Measurements from ENCODE around the gene CPN1.
"Not testable (repeated sequence)": the region's sequence is repeated elsewhere in the genome, so short reads cannot be mapped to it uniquely, and the experiment has no call there.

The CPN1 gene

DNA sequence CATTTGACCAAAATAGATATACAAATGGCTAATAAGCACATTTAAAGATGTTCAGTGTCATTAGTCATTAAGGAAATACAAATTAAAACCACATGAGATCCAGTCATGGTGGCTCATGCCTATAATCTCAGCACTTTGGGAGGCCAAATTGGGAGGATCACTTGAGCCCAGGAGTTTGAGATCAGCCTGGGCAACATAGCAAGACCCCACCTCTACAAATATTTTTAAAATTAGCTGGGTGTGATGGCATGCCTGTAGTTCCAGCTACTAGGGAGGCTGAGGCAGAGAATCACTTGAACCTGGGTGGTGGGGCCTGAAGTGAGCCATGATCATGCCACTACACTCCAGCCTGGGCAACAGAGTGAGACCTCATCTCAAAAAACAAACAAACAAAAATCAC lies 607 bp upstream of the CPN1 start:
- DNase-seq (ENCODE audit: low read depth in 2 of 3, low spot score in 2 of 3), result not testable (repeated sequence)

DNA sequence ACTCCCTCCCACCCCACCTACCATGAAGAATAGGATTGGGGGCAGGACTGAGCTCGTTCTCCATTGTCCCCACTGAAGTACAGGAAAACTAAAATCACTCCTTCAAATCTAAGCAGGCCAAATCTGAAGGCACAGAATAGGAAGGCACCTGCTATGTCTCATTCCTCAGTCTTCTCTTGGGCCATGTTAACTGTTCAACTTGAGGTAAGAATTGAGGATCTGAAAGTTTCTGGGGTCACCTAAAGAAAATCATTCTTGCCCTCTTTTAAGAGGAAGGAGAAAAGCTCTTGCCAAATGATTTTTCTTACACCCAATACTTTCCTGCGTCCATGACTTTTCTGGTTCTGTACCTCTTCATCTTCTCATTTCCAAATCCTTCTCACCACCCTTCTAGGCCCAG lies 4.9 kb downstream of the CPN1 start:
- no peak for DNase-seq (ENCODE audit: low read depth in 2 of 3, low spot score in 2 of 3)

GRCh38 chr10:100075426-100076220 lies 6.0 kb downstream of the CPN1 start:
- no peak for DNase-seq (ENCODE audit: low read depth in 2 of 3, low spot score in 2 of 3)

DNA sequence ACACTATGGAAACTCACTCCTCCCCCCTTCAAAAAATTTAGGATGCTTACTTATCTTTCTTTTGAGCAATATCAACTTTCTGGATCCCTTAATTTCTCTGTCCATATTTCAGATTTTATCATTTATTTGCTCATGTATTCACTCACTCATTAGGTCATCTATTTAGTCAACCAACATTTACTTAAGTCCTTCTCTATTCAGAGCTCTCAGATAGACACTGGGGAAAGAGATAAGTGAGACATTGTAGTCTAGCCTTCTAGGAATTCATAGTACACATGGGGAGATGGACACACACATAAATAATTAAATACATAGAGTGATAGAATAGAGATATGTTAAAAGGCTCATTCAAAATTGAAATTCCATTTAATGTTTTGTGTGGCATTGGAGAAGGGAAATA lies 9.2 kb downstream of the CPN1 start:
- no peak for DNase-seq (ENCODE audit: low read depth in 2 of 3, low spot score in 2 of 3)

DNA sequence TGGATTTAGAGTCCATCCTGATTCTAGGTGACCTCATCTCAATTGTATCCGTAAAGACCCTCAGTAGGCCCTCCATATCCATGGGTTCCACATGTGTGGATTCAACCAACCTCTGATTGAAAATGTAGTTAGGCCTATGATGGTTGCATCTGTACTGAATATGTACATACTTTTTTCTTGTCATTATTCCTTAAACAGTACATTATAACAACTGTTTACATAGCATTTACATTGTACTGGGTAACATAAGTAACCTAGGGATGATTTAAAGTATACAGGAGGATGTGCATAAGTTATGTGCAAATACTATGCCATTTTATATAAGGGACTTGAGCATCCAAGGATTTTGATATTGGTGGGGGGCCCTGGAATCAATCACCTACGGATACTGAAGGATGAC lies 10.1 kb downstream of the CPN1 start:
- DNase-seq (ENCODE audit: low read depth in 2 of 3, low spot score in 2 of 3), result no peak

- DNase-seq (ENCODE audit: low read depth in 2 of 3, low spot score in 2 of 3), result no peak
Measured at GRCh38 chr10:100067466-100067865, 14.2 kb downstream of the CPN1 start.

DNA sequence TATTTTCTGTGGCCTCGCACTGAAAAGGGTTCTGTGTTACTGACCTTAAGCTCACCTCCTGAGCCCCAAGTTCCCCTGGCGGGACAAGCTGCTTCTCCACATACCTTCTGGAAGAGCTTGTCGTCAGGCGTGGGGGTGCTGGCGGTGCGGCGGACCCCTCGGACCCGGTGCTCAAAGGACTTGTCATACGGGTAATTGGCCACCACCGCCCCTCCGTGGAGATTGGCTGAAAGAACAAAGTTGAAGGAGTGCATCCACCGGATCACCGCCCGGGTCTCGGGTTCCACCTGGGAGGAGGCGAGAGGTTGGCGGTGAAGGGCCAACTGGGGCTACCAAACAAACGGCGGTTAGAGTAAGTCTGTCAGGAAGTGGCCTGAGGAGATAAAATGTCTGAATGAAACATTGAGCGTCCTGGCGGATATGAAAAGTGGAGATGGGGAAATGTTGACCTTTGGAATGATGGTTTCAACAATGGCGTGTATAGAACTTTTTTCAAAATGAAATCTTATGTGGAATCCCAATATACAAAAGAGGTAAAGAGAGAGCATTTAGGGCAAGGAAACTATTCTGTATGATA lies 16.5 kb downstream of the CPN1 start:
- DNase-seq (ENCODE audit: low read depth in 2 of 3, low spot score in 2 of 3), result no peak

DNA sequence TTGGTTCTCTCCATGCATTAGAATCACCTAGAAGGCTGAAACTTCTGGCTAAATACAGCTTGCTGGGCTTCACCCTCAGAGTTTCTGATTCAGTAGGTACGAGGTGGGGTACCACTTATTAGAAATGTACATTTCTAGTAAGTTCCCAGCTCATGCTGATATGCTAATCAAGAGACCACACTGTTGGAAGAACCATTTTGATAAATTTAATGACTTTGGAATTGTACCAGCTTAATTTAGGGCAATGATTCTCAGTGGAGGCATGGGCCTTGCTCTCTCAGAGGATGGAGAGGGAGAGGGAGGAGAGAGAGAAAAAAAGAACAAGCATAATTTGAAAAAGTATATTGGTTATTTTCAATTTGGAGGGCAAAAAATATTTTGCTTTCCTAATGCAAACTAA lies 20.3 kb downstream of the CPN1 start:
- DNase-seq (ENCODE audit: low read depth in 2 of 3, low spot score in 2 of 3), result no peak

DNA sequence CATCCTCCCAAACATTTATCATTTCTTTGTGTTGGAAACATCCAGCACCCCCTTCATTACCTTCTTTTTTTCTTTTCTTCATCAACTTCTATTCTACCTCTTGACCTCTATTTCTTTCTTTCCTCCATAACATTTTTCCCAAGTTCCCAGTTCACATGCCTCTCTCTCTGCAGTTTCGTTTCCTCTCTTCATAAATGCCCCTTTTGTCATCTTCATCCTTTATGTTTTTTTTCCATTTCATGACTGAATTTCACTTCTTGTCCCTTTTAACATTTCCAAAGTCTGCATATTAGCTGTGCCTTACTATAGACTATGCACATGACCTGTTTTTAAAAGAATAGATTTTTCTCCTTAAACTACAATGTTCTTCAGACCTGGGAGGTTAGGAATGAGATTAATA lies 23.7 kb downstream of the CPN1 start:
- no peak for DNase-seq (ENCODE audit: low read depth in 2 of 3, low spot score in 2 of 3)

DNA sequence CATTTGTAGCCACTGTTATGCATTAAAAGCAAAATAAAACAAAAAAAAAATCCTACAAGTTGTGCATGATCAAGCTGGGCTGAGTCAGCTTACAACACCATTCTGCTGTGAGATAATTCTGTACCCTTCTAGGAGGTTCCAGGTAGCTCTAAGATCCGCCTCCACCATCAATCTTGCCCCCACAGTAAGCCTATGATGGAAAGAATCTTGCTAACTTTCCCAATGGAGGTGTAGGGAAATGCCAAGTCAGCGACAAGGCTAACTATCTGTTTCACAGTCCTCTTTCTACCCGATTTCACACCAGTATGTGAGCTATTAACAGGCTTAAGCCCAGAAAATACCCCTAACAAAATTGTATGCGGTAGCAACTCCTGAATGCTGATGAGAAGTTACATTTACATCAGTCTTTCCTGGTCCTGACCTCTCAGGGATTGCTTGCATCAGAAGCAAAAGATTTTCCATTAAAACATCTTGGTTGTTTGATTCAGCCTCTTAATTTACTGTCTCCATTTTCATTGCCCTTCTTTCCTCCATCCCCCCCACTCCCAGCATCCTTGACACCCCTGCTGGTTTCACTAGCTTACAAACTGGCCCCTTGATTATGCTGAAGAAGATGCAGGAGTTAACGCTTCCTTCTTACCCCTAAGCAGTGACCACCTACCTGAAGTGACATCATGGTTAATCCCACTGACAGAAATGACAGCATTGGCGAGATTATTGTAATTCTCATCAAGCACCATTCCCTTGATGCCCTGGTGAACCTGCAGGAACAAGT lies 27.8 kb downstream of the CPN1 start:
- no peak for DNase-seq (ENCODE audit: low read depth in 2 of 3, low spot score in 2 of 3)

GRCh38 chr10:100046021-100046486 lies 35.6 kb downstream of the CPN1 start:
- peak; percentile 46 to 92 (median 83) for DNase-seq (ENCODE audit: low read depth in 2 of 3, low spot score in 2 of 3)

GRCh38 chr10:100045592-100045991 lies 36.1 kb downstream of the CPN1 start:
- DNase-seq (ENCODE audit: low read depth in 2 of 3, low spot score in 2 of 3), result no peak

DNA sequence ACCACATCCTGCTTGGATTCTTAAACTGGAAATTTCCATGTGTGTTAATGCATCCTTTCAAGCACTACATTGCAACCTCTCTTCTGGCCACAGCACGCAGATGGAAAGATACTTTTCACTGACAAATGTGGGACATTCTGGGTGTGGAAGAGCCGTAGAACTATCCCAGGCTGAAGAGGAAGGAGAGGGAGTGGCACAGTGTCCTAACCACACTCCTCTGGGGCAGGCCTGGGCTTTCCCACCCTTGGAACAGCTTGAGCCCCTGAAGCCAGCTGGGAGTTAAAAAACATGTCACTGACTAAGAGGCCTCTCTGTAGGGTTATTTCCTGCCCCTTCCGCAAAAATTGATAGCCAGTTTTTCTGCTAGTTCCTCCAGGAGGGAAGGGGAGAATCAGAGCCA lies 37.9 kb downstream of the CPN1 start:
- no peak for DNase-seq (ENCODE audit: low read depth in 2 of 3, low spot score in 2 of 3)

DNA sequence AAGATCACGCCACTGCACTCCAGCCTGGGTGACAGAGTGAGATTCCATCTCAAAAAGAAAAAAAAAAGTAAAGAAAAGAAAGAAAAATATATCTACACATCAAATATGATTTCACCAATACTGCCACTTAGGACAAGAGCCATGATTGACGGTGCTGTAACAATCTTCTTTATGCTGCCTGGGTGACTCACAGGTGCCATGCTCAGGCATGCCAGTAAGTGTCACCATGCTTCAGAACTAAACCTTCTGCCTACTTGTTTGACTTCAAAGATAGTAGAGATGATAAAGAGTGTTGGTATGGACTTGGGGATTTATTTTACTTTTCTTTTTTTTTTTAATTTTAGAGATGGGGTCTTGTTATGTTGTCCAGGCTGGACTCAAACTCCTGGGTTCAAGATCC lies 38.3 kb downstream of the CPN1 start:
- no peak for DNase-seq (ENCODE audit: low read depth in 2 of 3, low spot score in 2 of 3)

GRCh38 chr10:100041306-100042002 lies 40.2 kb downstream of the CPN1 start:
- DNase-seq (ENCODE audit: low read depth in 2 of 3, low spot score in 2 of 3), result no peak

- no peak for DNase-seq (ENCODE audit: low read depth in 2 of 3, low spot score in 2 of 3)
Measured at GRCh38 chr10:100038561-100039071, 43.1 kb downstream of the CPN1 start.

- DNase-seq (ENCODE audit: low read depth in 2 of 3, low spot score in 2 of 3), result no peak
Measured at GRCh38 chr10:100037758-100038315, 43.8 kb downstream of the CPN1 start.

DNA sequence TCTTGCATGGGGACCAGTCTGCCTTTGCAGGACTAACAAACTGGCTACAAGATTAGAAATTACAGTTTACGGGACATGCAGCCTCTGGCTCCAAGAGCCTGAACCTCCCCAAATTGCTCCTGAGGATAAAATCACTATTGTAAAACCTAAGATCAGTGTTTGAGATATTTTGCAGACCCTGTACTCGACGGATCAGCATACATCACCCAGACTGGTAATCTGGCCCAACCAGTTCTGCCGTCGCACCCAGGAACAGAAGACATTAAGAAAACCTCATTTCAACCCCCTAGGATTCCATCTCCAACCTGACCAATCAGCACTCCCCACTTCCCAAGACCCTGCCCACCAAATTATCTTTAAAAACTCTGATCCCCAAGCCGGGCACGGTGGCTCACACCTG lies 44.8 kb downstream of the CPN1 start:
- DNase-seq (ENCODE audit: low read depth in 2 of 3, low spot score in 2 of 3), result no peak

GRCh38 chr10:100033766-100034418 lies 47.8 kb downstream of the CPN1 start:
- DNase-seq (ENCODE audit: low read depth in 2 of 3, low spot score in 2 of 3), result no peak

- DNase-seq (ENCODE audit: low read depth in 2 of 3, low spot score in 2 of 3), result no peak
Measured at GRCh38 chr10:100027416-100027815, 54.3 kb downstream of the CPN1 start.
